Measurements from ENCODE around the gene NME1.
"Not testable (repeated sequence)": the region's sequence is repeated elsewhere in the genome, so short reads cannot be mapped to it uniquely, and the experiment has no call there.

NME1 gene

GRCh38 chr17:51153210-51154072, at the start of gene NME1:
Gene NME1, plus strand, starts transcription at chr17:51153559. Its CDS starts 2,096 bp downstream, at chr17:51155655.
- peak; percentile 100 for DNase-seq (ENCODE audit: low read depth)

DNA sequence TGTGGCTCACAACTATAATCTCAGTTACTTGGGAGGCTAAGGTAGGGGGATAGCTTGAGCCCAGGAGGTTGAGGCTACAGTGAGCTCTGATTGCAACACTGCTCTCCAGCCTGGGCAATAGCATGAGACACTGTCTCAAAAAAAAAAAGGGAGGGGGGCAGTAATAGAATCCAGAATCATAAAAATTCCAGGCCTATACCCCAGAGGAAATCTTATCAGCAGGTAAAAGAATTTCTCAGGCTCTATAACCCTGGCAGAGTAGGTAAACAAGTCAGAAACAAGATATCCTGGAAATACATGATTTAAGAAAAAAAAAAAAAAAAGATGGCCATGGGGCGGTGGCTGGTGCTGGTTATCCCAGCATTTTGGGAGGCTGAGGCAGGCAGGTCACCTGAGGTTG, 45.6 kb upstream of the NME1 start:
- no peak for DNase-seq (ENCODE audit: low read depth)

GRCh38 chr17:51112303-51113222, 40.8 kb upstream of the NME1 start:
- DNase-seq (ENCODE audit: low read depth) = peak; percentile 82

GRCh38 chr17:51115179-51115578, 38.2 kb upstream of the NME1 start:
- no peak for DNase-seq (ENCODE audit: low read depth)

DNA sequence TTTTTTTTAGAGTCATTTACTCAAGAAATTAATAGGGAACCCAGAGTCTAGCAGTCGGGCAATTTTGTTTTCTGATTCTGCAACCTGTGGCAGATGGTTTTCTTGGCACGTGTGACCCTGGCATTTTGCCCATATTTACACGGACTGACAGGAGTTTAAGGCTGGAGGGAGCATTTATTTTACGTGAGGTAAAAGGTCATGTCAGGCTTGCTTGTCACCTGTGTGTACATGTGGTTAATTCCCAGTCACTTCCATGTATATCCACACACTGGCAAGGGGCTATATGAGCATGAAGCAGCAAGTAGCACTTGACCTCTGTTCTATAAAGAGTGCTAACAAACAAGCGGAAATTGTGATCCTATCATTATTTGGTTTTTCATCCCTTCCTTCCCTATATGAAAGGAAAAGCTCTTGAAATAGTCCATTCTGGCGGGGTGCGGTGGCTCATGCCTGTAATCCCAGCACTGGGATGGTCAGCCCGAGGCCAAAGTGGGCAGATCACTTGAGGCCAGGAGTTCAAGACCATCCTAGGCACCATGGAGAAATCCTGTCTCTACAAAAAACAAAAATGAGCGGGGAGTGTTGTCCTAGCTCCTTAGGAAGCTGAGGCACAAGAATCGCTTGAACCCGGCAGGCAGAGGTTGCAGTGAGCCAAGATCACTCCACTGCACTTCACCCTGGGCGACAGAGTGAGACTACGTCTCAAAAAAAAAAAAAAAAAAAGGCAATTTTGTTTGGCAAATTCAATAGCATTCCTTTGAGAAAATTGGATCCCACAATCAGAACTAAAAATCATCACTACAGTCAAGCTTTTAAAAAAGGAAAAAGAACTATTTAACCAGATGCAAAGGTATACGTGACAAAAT, 34.8 kb upstream of the NME1 start:
- no peak for DNase-seq (ENCODE audit: low read depth)

- peak; percentile 37 for DNase-seq (ENCODE audit: low read depth)
These were observed 33.7 kb upstream of the NME1 start for GRCh38 chr17:51119415-51120356.

DNA sequence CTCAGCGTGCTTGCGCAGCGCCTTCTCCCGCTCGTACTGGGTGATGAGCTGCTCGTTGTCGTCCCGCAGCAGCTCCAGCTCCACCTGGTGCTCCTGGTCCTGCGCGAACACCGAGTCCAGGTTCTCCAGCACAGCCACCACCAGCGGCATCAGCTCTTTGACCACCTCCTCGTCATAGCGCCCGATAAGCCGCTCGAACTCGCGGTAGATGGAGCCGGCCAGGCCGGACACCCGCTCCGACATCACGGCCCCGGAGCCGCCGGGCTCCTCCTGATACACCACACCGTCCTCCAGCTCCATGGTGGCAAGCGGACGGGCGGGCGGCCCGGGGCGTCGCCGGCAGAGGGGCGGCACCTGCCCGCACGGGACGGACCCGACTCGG, 33.0 kb upstream of the NME1 start:
- peak; percentile 54 for DNase-seq (ENCODE audit: low read depth)

DNA sequence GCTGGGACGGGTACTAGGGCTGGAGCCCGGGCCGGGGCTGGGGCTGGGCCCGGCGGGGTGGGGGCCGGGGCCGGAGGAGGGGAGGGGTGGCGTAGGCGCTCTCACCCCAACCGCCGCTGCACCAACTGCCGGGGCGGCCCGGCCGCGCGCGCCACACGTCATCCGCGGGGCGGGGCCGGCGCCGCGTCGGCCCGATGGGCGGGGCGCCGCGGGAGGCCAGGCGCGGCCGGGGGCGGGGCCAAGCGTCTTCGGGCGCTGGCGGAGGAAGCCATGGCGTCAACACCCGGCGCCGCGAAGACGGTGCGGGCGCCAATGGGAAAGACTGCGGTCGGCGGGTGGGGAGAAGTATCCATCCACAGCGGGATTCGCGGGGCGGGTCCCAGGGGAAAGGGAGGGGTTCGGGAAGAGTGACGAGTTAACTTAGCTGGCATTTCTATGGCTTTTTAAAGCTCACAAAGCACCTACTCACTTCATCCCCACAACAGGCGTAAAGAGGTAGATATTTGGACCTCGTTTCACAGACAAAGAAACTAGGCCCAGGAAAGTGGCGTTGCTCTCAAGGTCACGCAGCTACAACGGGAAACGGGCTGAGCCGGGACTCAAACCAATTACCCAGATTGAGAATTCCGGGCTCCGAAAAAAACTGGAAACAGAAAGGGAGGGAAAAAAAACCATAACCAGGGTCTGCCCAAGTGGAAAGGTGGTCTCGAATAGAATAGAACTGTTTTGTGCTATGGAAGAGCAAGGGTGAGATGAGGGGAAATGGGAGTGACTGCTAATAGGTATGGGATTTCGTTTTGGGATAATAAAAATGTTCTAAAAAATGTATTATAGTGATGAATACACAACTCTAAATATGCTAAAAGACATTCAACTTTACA, 32.4 kb upstream of the NME1 start, which contains the start of gene SPAG9:
TSS of gene SPAG9 (minus strand) at position 130 of the 881 bp plus-strand sequence. CDS start 212 bp downstream, outside the sequence.
- DNase-seq (ENCODE audit: low read depth) = peak; percentile 96

GRCh38 chr17:51121620-51122472, 31.5 kb upstream of the NME1 start:
- DNase-seq (ENCODE audit: low read depth) = peak; percentile 96

DNA sequence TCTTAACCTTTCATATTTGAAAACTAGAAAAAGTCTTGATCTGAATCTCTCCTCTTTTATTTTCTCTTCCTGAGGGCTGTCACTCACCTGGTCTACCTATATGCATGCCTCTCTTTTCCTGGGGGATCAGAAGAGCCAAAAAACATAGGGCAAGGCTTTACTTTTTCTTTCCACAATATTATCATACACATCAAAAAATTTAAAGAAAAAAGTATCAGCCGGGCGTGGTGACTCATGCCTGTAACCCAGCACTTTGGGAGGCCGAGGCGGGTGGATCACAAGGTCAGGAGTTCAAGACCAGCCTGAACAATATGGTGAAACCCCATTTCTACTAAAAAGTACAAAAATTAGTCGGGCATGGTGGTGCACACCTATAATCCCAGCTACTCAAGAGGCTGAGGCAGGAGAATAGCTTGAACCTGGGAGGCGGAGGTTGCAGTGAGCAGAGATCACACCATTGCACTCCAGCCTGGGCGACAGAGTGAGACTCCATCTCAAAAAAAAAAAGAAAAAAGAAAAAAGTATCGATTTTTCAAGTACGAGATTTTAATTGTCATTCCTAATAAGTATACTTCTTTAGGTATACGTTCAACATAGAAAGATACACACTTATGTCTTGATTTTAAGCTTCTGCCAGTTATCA, 30.8 kb upstream of the NME1 start:
- not testable (repeated sequence) for DNase-seq (ENCODE audit: low read depth)

- DNase-seq (ENCODE audit: low read depth) = no peak
These were observed 28.5 kb upstream of the NME1 start for GRCh38 chr17:51124640-51125503.

DNA sequence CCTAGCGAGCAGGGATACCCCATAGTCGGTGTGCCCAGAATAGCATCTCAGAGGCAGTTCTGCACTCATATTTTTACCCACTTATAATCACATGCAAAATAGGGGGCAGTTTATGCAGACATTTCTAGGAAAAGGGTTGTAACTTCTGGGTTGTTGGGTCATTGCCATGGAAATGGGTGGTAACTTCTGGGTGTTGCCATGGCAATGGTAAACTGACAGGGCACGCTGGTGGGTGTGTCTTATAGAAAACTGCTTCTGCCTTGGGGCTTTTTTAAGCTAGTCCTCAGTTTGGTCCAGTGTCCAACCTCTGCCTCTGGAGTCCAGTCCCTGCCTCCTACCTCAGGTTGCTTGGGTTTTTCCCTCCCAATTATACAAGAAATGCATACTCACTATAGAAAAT, 25.3 kb upstream of the NME1 start:
- DNase-seq (ENCODE audit: low read depth) = no peak

GRCh38 chr17:51132964-51133319, 20.4 kb upstream of the NME1 start:
- DNase-seq (ENCODE audit: low read depth) = no peak

GRCh38 chr17:51133365-51133764, 20.0 kb upstream of the NME1 start:
- DNase-seq (ENCODE audit: low read depth) = no peak

DNA sequence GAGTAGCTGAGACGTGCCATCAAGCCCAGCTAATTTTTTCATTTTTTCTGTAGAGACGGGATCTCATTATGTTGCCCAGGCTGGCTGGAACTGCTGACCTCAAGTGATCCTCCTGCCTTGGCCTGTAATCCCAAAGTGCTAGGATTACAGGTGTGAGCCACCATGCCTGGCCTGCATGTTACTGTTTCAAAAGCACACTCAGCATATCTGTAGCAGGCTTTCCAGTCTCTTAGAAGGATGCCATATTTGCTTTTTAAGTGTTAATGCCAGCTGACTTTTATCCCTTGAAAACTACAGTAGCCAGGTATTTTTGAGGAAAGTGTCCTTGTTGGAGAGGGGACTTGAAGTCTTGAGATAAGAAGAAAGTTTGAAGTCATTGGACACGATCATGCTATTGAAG, 17.4 kb upstream of the NME1 start:
- DNase-seq (ENCODE audit: low read depth) = no peak

DNA sequence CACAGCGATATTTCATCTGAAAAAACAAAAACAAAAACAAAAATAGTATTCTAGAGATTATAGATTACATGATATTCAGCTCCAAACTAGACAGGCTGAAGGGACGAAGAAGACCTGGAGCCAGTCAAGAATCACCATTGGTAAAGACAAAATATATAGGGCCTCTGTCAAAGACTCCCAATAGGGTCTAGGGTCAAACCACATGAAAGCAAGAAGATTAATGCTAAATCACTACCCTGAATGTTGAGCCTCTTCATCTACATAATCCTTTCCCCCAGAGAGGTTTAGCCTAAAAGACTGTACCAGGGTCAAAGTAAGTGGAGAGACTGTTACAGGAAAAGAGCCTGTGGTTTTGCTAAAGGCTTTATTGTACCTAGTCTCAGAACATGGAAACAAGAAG, 10.8 kb upstream of the NME1 start:
- no peak for DNase-seq (ENCODE audit: low read depth)

Measured in iris pigment epithelial cell (primary cell).